ENCODE results near the gene HCLS1.
"Not testable (repeated sequence)": the region's sequence is repeated elsewhere in the genome, so short reads cannot be mapped to it uniquely, and the experiment has no call there.

Gene HCLS1

GRCh38 chr3:121594850-121595249, 65.9 kb downstream of the HCLS1 start:
- no peak for DNase-seq

- DNase-seq = not testable (repeated sequence)
These were observed 66.9 kb downstream of the HCLS1 start for GRCh38 chr3:121593806-121594205.

GRCh38 chr3:121592856-121593702, 67.6 kb downstream of the HCLS1 start, which contains the start of gene FBXO40:
TSS of gene FBXO40 (plus strand) at chr3:121593379. CDS start at chr3:121620576, 27,197 bp downstream.
- DNase-seq = no peak

GRCh38 chr3:121584418-121584817, 76.3 kb downstream of the HCLS1 start:
- no peak for DNase-seq

GRCh38 chr3:121581691-121582090, 79.0 kb downstream of the HCLS1 start:
- no peak for DNase-seq

All from KG1 (cell line).